T-helper 2 cell treated with Interferon-gamma antibody and Interleukin-4, amounts not matched to agents 100 ng/mL and 5 ng/mL, for 36 hours (primary cell): Measurements from ENCODE around the gene TMC2. TPM values are rescaled to one million over a fixed set of nuclear protein-coding genes. Genes with fewer than 3 reads are reported as not detected.
"Not testable (repeated sequence)": the region's sequence is repeated elsewhere in the genome, so short reads cannot be mapped to it uniquely, and the experiment has no call there.

Source experiments
- intact Hi-C: fragments of 100-400 bp; cut with micrococcal nuclease; formaldehyde crosslinking; loops from one replicate; pipeline ENCODE4 v1.15.1; 2023
- total RNA-seq: library from RNA; stranded (reverse); gene quantifications from 2 replicates; pipeline ENCODE4 v1.2.3, GENCODE V29; 2022

TMC2 gene
- total RNA-seq, 1 donor from 2014 or later: not detected

- intact Hi-C loops: loop anchor here (1.0 to 2.0 kb wide), 2 partner anchors 55 to 128 kb away; partner anchors contain the start of genes NOP56 and SNRPB
These were observed 11.5 kb upstream of the TMC2 start for GRCh38 chr20:2524709-2525506.

- intact Hi-C loops: not testable (repeated sequence)
These were observed 10.2 kb upstream of the TMC2 start for GRCh38 chr20:2526218-2526583.

- intact Hi-C loops: no loop called here
These were observed 8.6 kb upstream of the TMC2 start for GRCh38 chr20:2527762-2528161.

- intact Hi-C loops: no loop called here
These were observed 7.6 kb upstream of the TMC2 start for GRCh38 chr20:2528671-2529271.

GRCh38 chr20:2533118-2533517, 3.3 kb upstream of the TMC2 start:
- intact Hi-C loops: no loop called here

GRCh38 chr20:2535711-2536559, 438 bp upstream of the TMC2 start:
- intact Hi-C loops: no loop called here

- intact Hi-C loops: no loop called here
These were observed 728 bp downstream of the TMC2 start for GRCh38 chr20:2537101-2537500.

GRCh38 chr20:2538356-2538755, 2.0 kb downstream of the TMC2 start:
- intact Hi-C loops: no loop called here

- intact Hi-C loops: no loop called here
These were observed 2.8 kb downstream of the TMC2 start for GRCh38 chr20:2538931-2539720.

- intact Hi-C loops: no loop called here
These were observed 5.6 kb downstream of the TMC2 start for GRCh38 chr20:2541940-2542339.

- intact Hi-C loops: no loop called here
These were observed 6.0 kb downstream of the TMC2 start for GRCh38 chr20:2542361-2542760.

- intact Hi-C loops: no loop called here
These were observed 7.8 kb downstream of the TMC2 start for GRCh38 chr20:2544211-2544610.

GRCh38 chr20:2545594-2545993, 9.2 kb downstream of the TMC2 start:
- intact Hi-C loops: no loop called here

GRCh38 chr20:2557873-2558580, 21.7 kb downstream of the TMC2 start:
- intact Hi-C loops: no loop called here

- intact Hi-C loops: no loop called here
These were observed 22.4 kb downstream of the TMC2 start for GRCh38 chr20:2558581-2559278.

GRCh38 chr20:2559279-2559626, 22.9 kb downstream of the TMC2 start:
- intact Hi-C loops: no loop called here

- intact Hi-C loops: no loop called here
These were observed 23.3 kb downstream of the TMC2 start for GRCh38 chr20:2559651-2560050.

- intact Hi-C loops: no loop called here
These were observed 26.7 kb downstream of the TMC2 start for GRCh38 chr20:2563116-2563515.

- intact Hi-C loops: no loop called here
These were observed 28.0 kb downstream of the TMC2 start for GRCh38 chr20:2564406-2564805.

GRCh38 chr20:2575682-2576081, 39.3 kb downstream of the TMC2 start:
- intact Hi-C loops: no loop called here
